Hindlimb muscle (tissue), 1 donor: ENCODE results near the gene KRT76. TPM values are rescaled to one million over a fixed set of nuclear protein-coding genes. Genes with fewer than 3 reads are reported as not detected.
"Not testable (repeated sequence)": the region's sequence is repeated elsewhere in the genome, so short reads cannot be mapped to it uniquely, and the experiment has no call there.

Source experiments
- DNase-seq: peaks from one replicate; pipeline ENCODE4 v3.0.0-alpha.2; 2013
- polyA plus RNA-seq: library from polyadenylated mRNA; unstranded; fragments of 120-200 nt; gene quantifications from one replicate; pipeline ENCODE4 v1.2.1, GENCODE V29; 2013; ENCODE audit not compliant: insufficient read length

The KRT76 gene
- polyA plus RNA-seq, 1 donor: not detected

DNA sequence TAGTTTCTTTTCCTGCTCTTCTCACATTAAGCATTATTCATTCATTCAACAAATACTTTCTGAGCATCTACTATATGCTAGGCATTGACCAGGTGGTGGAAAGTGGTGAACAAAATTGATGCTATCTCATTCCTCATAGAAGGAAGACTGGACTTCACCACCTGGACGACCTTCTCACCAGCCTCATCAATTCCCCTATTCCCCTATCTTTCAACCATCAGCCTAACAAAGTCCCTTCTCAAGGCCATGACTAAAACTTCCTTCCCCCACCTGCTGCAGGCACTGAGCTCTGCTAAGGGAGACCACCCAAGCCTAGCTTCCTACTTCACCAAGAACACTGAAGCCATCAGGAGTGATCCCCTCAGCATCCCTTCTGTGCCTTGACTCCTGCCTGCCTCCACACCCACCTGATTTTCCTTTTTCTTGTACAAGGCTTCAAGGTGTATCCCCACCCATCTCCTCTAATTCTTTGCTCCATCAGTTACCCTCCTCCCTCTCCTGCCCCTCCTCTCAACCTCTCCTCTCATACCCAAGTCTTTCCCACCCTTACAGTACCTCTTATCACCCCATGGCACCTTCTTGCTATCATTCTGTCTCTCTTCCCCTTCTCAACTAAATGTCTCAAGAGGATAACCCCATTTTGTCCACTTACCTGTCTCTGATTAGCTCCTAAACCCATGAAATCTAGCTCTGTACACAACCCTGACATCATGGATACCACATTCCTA is 19.5 kb downstream of the KRT76 start:
- no peak for DNase-seq

DNA sequence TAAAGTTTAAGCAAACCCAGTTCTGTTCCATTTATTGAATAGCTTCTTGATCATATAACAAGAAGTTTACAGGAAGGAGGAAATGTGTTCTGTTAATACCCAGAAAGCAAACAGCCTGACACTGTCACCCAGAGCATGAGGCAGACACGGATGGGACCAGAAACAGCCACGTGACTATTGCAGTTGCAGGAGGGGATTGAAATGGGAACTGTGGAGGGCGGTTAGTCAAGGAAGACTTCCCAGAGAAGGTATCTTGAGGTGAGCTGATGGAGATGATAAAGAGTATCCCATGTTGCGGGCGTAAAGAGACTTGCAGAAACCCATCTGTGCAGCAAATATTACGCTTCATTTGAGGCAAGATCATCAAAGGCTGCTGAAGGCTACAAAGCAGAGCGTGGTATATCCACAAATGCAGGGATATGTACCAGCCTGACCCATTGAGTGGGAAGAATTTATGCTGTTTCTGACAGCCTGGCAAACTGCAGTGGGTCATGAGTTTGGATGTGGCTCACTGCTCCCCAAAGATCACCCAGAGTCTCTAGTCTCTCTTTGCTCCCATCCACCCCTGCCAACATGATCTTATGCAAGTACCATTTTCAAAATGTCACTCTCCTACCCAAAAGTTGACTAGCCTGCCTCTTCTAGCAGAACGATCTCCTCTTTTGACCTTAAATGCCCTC is 20.7 kb downstream of the KRT76 start:
- DNase-seq: no peak

DNA sequence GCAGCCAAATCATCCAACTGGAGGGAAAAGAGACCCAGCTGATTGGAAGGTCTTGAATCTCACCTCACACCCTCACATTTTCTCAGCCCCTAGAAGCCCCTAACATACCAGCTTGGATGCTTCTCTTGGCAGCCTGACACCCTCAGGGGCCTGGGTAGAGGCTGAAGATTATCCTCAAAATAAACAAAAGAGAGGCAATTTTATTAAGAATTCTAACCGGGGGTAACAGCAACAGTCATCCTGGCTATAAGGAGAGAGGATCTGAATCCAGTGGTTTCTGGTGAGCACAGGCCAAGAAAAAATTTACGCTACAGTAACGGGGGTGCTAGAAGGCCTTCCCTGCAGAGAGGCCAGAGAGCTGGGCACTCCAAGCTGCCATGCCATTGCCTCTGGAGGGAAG is 21.6 kb downstream of the KRT76 start:
- no peak for DNase-seq

DNA sequence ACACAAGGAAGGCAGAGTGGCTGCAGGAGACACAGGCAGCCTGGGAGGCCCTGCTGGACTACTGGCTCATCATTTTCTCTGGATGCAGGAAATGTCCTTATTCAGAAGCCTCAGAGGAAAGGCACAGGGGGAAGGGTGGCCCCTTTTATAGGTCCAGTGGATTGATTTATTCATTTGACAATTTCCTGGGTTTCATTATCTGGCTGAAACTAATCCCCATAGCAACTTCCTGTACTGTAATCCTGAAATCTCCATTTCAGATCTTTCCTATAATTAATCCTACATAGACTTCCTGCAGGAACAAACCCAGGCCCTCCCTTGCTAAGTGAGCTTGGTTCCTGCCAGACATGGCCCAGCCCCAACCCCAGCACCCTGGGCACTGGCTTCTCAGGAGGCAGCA is 23.0 kb downstream of the KRT76 start:
- DNase-seq: no peak

DNA sequence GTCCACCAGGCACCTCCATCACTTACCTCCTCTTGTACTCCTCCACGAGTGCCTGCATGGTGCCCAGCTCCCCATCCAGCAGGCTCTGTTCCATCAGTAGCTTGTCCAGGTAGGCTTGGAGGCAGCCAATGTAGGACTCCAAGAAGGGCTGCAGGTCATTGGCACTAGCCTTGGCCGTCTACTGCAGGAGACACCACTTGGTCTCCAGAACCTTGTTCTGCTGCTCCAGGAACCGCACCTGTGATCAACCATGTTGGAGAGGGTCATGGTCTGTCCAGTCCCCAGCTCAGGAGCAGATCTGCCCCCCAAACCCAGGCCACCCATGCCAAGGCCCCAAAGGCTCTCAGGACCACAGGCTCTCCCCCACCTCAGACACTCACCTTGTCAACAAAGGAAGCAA is 23.9 kb downstream of the KRT76 start:
- no peak for DNase-seq

DNA sequence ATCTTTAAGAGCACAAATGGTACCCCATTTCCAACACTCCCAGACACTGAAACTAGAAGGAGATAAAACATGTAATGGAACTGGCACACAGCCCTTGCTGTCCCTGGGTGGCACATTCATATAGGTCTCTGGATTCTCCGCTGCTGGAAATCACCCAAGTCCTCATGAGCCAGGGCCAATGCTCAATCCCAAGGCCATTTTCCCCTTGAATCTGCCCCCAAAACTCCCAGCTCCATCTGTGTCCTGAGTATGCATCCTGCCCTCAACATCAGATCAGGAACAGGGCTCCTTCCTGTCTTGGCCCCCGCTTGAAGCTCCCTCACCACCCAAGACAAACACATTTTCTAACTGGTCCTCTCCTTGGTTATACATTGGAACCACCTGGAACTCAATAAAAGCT is 24.6 kb downstream of the KRT76 start:
- no peak for DNase-seq

DNA sequence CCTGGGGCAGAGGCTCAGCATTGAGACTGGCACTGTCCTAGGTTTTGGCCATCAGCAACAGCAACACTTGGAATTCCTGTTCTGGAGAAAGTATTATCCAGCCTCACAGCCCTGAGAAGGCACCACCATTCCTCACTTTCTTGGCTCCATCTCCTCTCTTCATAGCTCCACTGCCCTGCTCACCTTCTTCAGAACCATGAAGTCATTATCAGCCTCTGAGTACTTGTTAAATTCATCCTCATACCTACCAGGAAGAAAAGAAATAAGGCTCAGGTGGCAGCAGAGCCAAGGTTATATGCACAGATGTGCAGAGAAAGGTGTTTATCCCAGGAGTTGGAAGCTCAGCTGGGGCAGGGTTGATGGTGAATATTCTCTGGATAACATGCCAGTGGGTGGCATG is 25.4 kb downstream of the KRT76 start:
- DNase-seq: no peak

DNA sequence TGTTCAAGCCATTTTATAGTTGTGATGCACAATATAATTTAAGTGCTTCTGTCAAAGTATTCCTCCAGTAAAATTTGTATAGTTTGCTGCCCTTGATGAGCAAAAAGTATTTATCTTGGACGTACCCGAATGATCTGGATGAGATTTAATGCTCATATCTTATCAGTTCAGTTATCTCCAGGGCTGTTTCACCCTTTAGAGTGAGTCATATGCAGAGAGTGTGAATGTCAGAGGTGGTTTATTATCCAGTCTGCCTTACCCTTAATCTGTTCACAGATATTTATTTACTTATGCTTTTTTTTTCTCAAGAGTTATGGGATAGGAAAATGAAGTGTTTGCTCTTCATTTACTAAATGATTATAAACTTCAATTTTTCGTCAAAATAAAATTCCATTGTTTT is 26.6 kb downstream of the KRT76 start:
- not testable (repeated sequence) for DNase-seq

DNA sequence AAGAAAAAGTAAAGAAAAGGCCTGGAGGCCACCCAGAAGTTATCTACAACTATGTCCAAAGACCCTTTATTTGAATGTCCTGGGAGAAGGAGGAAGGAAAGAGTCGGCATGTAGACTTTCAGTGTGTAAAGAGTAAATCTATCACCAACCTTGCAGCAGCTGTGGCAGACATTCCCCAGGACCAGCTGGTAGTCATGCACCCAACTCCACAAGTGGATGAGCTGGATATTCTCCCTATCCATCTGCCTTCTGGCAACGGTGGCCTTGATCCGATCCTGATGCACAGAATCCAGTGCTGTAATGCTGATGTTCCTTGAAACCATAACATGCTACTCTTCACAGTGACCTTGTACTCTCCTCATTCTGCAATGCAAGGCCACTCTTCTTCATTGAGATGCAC is 27.3 kb downstream of the KRT76 start:
- no peak for DNase-seq

DNA sequence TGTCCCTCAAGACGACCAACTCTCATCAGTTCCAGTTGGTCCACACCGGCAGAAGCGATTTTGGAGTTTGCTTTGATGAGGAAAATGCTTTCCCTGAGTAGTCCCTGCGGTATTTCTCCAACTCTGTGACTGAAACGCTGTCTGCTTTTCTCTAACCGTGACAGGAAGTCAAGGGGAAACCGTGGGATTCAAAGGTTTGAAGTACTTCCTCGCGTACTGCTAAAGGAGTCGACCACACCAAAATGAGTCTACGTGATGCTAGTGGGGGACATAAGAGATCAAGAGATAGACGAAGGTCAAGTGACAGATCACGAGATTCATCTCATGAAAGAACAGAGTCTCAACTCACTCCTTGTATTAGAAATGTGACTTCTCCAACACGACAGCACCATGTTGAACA is 28.6 kb downstream of the KRT76 start:
- no peak for DNase-seq

DNA sequence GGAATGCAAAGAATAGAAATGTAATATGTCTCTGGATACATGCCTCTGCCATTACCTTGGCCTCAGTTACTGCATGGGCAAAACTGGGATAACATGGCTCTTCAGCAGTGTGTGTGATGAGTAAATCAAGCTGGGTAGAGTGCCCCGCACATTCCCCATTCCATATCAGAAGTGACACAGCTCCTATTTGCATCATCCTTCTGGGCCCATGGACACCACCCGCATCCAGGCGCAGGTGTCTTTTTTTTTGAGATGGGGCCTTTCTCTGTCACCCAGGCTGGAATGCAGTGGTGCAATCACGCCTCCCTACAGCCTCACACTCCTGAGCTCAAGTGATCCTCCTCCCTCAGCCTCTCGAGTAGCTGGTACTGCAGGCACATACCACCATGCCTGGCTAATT is 31.6 kb downstream of the KRT76 start:
- no peak for DNase-seq

DNA sequence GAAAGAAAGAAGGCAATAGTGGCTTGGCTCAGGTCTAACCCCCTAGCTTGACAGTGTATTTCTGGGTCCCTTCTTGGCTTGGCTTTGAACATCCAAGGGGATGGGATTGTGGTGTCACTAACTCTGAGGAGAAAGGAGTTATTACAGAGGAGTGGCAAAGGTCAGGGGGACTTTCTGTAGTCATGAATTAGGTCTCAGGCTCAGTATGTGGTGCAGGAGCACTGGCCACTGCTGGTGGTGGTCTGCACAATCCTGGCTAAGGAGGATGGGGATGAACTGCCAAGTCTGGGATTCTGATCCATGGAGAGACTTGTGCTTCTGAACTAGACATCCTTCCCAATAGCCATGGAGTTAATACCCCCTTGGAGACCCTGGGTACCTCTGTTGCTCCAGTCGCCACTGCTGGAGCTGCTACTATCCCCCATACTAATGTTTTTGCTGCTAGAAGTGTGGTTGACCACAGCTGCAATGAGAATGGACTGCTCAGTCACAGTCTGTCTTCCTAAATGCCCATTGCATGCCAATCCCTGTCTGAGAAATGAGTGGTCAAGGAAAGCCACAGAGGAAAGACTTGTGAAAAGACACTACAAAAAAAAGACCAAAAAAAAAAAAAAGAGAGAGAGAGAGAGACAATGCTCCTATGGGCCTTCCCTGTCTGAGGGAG is 32.5 kb downstream of the KRT76 start:
- no peak for DNase-seq

DNA sequence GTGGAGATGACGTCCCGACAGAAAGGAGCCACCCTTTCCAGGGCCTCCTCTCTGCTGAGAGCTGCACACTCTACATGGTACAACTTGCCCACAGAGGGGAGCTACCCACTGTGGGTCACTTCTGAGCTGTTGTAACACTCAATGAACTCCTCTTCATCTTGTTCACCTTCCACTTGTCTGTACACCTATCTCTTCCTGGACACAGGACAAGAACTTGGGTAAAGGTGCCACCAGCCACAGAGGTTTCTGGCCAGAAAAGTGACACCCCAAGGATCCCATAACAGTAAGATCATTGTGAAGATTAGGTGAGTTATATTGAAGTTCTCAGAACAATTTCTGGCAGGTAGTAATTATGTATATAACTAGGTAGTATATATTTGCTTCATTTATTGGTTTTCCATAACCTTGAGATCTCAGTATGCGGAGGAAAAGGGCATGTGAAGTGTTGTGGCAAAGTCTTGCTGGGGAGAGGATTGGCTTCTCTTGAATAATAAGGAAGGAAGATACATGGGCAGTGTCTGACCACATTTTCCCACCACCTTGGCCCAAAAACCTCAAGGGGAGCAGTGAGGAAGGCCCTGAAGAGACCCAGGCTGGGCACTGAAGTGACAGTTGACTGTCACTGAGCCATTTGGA is 34.2 kb downstream of the KRT76 start:
- DNase-seq: no peak

DNA sequence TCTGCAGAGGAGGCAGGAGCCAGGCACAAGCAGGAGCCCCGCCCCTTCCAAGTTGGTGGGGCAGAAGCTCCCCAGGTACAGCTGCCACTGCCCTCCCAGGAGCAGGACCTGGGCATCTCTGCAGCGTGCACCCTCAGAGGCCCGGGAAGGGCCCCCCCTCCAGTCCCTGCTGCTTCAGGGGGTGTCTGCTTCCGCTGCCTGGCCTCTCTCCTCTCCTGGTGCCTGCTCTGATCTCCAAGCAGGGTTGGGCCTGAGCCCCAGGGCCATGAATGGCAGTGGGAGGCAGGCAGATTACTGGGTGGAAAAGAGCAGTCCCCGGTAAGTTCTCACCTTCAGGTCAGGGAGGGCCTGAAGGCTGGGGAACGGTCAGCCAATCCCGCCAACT is 35.0 kb downstream of the KRT76 start:
- no peak for DNase-seq

DNA sequence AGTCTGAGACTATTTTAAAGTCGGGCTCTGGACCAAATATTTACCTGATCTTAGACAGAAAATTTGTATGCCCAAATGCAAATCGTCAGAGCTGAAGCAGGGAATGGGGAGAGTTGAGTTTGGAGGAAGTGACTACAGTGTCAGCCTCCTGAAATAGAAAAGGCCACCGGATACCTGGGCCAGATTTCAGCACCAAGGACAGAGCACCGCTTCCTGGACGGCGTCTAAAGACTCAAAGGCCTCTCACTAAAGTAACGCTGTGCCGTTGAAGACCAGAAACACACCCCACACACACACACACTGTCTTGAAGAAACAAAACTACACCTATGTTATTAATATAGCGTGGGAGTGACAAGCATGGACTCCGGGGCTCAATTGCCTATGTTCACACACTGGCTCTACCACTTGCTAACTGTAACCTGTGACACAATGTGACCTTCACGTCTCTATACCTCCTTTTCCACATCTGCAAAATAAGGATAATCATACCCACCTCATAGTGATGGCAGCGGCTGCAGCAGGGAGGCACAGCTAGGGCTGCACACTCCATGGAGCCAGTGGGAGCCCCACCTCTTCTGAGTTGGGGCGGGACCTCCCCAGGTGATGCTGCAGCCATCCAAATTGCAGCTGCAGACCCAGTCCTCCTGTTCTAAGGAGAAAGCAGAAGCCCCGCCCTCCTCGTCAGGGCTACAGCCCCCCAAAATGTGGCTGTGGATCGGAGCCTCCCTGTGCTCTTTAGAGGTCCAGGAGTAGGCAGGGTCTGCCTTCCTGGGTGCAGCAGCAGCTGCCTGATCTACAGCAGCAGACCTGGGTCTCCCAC is 35.6 kb downstream of the KRT76 start:
- peak; percentile 73 for DNase-seq

DNA sequence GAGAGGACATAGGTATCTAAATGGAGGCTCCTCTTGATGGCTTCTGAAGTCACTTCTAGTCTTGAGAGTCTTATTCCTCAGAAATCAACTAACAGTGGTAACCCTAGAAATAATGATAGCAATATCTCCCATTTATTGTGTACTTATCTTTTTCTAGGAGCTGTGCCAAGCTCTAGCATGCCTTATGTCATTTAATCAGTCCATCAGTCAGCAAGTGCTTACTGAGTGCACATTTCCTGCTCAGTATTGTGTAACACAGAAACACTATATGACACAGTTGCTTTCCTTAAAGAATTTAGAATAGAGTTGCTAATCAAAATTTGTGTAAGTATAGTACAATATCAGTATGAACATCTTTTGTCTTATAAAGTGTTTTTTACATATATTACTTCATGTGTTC is 36.6 kb downstream of the KRT76 start:
- DNase-seq: no peak

DNA sequence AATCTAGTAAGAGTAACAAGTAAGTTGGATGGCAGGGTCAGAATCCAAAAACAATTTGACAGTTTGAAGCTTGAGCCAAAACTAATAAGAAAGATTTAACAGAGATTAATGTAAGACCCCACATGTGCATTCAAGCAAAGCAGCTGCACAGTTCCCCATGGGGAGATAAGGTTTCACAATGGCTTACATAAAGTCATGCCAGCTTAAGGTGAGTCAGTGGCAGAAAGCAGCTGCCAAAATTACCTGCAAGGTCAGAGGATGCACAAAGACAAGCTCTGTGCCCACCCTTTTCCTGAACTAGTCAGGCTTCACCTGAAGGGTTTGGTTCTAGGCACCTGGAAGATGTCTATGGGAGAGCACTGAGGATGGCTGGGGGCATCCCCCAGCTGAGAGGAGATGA is 37.2 kb downstream of the KRT76 start:
- DNase-seq: no peak

DNA sequence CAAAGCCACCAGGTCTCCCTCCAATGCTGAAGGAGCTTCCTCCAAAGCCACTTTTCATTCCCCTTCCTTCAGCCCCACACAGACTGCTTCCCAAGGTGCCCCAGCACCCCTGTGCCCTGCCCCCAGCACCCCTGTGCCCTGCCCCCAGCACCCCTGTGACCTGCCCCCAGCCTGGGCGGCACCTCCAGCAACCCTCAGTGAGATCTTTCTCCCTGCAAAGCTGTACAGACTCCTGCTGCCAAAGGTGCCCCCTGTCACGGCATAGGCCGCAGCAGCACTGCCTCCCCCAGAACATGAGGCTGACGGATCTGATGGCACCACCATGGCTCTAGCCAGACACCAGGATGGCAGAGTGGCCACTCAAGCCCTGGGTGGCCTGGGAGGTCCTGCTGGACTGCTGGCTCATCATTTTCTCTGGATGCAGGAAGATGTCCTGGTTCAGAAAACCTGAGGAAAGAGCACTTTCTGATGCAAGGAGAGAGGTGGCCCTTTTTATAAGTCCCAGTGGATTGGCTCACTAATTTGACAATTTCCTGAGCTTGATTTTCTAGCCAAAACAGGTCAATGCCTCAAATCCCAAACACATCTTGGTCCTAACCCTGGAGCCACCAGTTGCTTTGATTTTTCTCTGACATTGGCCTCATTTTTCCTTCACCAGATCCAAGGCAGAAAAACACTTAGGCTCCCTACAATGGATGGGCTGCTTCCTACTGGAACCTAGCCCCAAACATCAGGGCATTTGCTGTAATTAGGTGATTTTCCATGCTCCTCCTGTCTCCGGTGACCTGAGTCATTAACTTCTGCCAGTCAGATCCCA is 41.1 kb downstream of the KRT76 start:
- DNase-seq: no peak

DNA sequence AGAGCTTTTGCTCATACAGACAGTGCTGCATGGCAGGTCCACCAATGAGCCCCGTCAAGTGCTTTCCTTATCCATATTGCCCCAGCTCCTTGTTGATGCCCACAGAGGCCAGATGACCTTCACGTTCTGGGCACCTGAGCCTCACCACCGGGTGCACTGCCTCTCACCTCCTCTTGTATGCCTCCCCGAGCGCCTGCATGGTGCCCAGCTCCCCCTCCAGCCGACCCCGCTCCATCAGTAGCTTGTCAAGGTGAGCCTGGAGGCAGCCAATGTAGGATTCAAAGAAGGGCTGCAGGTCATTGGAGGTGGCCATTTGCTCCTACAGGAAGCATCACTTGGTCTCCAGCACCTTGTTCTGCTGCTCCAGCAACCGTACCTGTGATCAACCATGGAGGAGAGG is 42.0 kb downstream of the KRT76 start:
- DNase-seq: no peak

DNA sequence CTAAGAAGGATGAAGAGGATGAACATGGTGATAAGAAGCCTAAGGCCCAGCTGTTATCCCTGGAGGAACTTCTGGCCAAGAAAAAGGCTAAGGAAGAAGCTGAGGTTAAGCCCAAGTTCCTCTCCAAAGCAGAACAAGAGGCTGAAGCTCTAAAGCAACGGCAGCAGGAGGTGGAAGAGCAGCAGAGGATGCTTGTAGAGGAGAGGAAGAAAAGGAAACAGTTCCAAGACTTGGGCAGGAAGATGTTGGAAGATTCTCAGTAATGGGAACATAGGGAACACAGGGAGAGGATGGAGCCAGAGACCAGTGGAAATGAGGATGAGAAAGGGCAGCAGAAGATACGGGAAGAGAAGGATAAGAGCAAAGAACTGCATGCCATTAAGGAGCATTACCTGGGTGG is 46.4 kb downstream of the KRT76 start:
- DNase-seq: no peak

DNA sequence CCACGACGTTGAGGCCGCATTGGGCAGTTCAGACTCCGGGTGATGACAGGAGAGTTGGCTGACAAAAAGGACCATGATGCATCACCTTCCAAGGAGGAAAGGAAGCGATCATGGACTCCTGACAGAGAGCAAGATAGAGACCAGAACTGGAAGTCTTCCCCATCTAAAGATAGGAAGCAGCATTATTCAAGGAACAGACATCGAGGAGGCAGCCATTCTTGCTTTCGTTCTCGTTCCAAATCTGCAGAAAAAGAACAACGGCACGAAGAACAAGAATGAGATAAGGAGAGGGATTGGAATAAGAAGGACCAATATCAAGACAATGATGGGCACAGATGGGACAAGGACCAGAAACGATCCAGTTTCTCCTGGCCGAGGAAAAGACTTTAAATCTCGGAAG is 46.8 kb downstream of the KRT76 start:
- DNase-seq: no peak

DNA sequence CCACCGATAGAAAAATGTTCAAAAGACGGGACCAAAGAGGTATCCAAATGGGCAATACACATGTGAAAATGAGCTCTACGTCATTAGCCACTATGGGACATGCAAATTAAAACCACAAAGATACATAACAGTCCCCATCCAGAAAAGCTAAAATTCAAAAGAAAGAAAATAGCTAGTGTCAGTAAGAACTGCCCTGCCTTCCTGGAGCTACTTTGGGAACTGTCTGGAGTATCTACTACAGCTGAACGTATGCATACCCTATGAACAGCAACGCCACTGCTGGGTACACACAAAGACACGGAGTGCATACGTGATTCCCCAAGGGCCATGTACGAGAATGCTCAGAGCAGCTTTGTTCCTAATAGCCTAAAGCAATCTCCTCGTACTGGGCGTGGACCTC is 48.0 kb downstream of the KRT76 start:
- DNase-seq: no peak
